Upper lobe of left lung (tissue), 4 donors: Measurements from ENCODE around the gene GPRASP2.

ENCODE experiments used
- POLR2A ChIP-seq, 4 donors: fragments of 450-650 bp; IDR thresholded peaks; one replicate each; pipeline ENCODE4 v1.5.1; 2016 to 2017; ENCODE audit warnings: antibody characterized with exemption in 4 of 4, mild to moderate bottlenecking in 2 of 4
- POLR2AphosphoS5 ChIP-seq, 2 donors: sonication (generic); formaldehyde crosslinking; IDR thresholded peaks; one replicate each; pipeline ENCODE4 v1.5.1; 2017; ENCODE audit warnings: antibody characterized with exemption in 2 of 2
- TF ChIP-seq, protein P1 (sequence below), 6 experiments: fragments of 450-650 bp in 4 of 6; fragments of 200-600 bp in 2 of 6; sonication (generic) in 2 of 6; IDR thresholded peaks; one replicate each; pipeline ENCODE4 v1.5.1; 2016 to 2019; ENCODE audit warnings: antibody characterized with exemption in 6 of 6

DNA sequence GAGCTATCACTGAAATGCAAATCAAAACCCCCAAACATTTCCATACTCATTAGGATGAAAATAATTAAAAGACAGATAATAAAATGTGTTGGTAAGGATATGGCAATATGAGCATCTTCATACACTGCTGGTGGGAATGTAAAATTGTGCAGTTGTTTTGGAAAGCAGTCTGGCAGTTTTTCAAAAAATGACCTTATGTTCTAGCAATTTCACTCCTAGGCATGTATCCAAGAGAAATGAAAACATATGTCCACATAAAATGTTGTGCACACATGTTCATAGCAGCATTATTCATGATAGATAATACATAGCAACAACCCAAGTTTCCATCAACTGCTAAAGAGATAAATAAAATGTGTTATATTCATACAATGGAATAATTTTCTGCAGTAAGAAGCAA, 14.8 kb upstream of the GPRASP2 start:
- TF ChIP-seq, protein P1, sequence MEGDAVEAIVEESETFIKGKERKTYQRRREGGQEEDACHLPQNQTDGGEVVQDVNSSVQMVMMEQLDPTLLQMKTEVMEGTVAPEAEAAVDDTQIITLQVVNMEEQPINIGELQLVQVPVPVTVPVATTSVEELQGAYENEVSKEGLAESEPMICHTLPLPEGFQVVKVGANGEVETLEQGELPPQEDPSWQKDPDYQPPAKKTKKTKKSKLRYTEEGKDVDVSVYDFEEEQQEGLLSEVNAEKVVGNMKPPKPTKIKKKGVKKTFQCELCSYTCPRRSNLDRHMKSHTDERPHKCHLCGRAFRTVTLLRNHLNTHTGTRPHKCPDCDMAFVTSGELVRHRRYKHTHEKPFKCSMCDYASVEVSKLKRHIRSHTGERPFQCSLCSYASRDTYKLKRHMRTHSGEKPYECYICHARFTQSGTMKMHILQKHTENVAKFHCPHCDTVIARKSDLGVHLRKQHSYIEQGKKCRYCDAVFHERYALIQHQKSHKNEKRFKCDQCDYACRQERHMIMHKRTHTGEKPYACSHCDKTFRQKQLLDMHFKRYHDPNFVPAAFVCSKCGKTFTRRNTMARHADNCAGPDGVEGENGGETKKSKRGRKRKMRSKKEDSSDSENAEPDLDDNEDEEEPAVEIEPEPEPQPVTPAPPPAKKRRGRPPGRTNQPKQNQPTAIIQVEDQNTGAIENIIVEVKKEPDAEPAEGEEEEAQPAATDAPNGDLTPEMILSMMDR (IDR thresholded peaks at IDR 0.05), result no peak
- TF ChIP-seq POLR2A (IDR thresholded peaks at IDR 0.05) (no peak), POLR2AphosphoS5 (IDR thresholded peaks at IDR 0.05) (no peak)
